ENCODE measurements around the gene PLAAT5.
A peak's percentile ranks its signal among the peaks of the same experiment; 100 is the strongest.
"Not testable (repeated sequence)": the region's sequence is repeated elsewhere in the genome, so short reads cannot be mapped to it uniquely, and the experiment has no call there.

The PLAAT5 gene

GRCh38 chr11:63448646-63449045 lies 42.3 kb downstream of the PLAAT5 start:
- no peak for DNase-seq (ENCODE audit: low read depth)
- TF ChIP-seq CTCF (conservative IDR thresholded peaks at IDR 0.05; ENCODE audit: low read depth, low read length), result no peak
- H3K4me3 ChIP-seq (ENCODE audit: low read depth, low read length), result no peak overlapping the region

DNA sequence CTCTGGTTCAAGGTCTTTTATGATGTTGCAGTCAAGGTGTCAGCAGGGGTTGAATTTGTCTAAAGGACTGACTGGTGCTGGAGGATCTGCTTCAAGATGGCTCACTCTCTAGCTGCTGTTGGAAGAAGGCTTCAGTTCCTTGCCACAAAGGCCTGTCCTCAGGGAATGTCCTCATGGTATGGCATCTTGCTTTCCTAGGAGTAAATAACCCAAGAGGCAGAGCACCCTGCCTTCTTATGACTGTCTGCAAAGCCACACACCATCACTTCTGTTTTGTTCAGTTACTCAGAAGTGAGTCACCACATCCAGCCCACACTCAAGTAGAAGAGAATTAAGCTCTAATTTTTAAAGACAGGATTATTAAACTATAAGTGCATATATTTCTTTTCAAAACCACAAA lies 45.2 kb downstream of the PLAAT5 start:
- H3K4me3 ChIP-seq (ENCODE audit: low read depth, low read length), result no peak overlapping the region
- no peak for TF ChIP-seq CTCF (conservative IDR thresholded peaks at IDR 0.05; ENCODE audit: low read depth, low read length)
- DNase-seq (ENCODE audit: low read depth), result peak; percentile 36

GRCh38 chr11:63445118-63445517 lies 45.8 kb downstream of the PLAAT5 start:
- TF ChIP-seq CTCF (conservative IDR thresholded peaks at IDR 0.05; ENCODE audit: low read depth, low read length), result no peak
- no peak overlapping the region for H3K4me3 ChIP-seq (ENCODE audit: low read depth, low read length)
- no peak for DNase-seq (ENCODE audit: low read depth)

DNA sequence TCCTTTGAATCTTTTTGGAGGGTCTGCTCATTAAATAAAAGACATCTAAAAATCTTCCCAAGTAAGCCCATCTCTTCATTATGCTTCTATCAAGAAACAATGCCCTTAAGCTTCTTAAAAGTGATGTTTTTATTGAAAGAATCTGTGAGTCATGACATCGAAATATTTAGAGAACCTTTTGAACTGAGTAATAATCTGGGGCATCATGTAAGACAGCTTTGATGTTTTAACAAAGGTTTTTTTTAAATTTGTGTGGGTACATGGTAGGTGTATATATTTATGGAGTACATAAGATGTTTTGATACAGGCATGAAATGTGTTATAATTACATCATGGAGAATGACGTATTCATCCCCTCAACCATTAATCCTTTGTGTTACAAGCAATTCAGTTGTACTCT lies 46.8 kb downstream of the PLAAT5 start:
- no peak for DNase-seq (ENCODE audit: low read depth)
- TF ChIP-seq CTCF (conservative IDR thresholded peaks at IDR 0.05; ENCODE audit: low read depth, low read length), result no peak

GRCh38 chr11:63443714-63444113 lies 47.3 kb downstream of the PLAAT5 start:
- no peak for TF ChIP-seq CTCF (conservative IDR thresholded peaks at IDR 0.05; ENCODE audit: low read depth, low read length)
- H3K4me3 ChIP-seq (ENCODE audit: low read depth, low read length), result no peak overlapping the region
- DNase-seq (ENCODE audit: low read depth), result no peak

More for the DNA sequence above, 46.8 kb downstream of the PLAAT5 start:
- H3K4me3 ChIP-seq (ENCODE audit: low read depth, low read length), result no peak overlapping the region

DNA sequence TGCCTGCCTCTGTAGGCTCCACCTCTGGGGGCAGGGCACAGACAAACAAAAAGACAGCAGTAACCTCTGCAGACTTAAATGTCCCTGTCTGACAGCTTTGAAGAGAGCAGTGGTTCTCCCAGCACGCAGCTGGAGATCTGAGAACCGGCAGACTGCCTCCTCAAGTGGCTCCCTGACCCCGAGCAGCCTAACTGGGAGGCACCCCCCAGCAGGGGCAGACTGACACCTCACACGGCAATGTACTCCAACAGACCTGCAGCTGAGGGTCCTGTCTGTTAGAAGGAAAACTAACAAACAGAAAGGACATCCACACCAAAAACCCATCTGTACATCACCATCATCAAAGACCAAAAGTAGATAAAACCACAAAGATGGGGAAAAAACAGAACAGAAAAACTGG lies 55.1 kb downstream of the PLAAT5 start:
- DNase-seq (ENCODE audit: low read depth); H3K4me3 ChIP-seq (ENCODE audit: low read depth, low read length): not testable (repeated sequence)

DNA sequence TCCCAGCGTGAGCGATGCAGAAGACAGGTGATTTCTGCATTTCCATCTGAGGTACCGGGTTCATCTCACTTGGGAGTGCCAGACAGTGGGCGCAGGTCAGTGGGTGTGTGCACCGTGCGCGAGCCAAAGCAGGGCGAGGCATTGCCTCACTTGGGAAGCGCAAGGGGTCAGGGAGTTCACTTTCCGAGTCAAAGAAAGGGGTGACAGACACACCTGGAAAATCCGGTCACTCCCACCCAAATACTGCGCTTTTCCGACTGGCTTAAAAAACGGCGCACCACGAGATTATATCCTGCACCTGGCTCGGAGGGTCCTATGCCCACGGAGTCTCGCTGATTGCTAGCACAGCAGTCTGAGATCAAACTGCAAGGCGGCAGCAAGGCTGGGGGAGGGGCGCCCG lies 55.6 kb downstream of the PLAAT5 start:
- H3K4me3 ChIP-seq (ENCODE audit: low read depth, low read length); DNase-seq (ENCODE audit: low read depth): not testable (repeated sequence)

- DNase-seq (ENCODE audit: low read depth), result not testable (repeated sequence)
Observed at GRCh38 chr11:63430731-63431130, 60.2 kb downstream of the PLAAT5 start.

GRCh38 chr11:63427971-63428508 lies 62.9 kb downstream of the PLAAT5 start:
- DNase-seq (ENCODE audit: low read depth), result no peak
- TF ChIP-seq CTCF (conservative IDR thresholded peaks at IDR 0.05; ENCODE audit: low read depth, low read length), result no peak
- no peak overlapping the region for H3K4me3 ChIP-seq (ENCODE audit: low read depth, low read length)

More at GRCh38 chr11:63430731-63431130, 60.2 kb downstream of the PLAAT5 start:
- H3K4me3 ChIP-seq (ENCODE audit: low read depth, low read length), result not testable (repeated sequence)
